Activated T-cell treated with anti-CD3 and anti-CD28 coated beads, Interleukin-2, amount 50 U/mL, for 24 hours (primary cell): ENCODE measurements around the gene ANKRD33B.
A peak's percentile ranks its signal among the peaks of the same experiment; 100 is the strongest.
"Not testable (repeated sequence)": the region's sequence is repeated elsewhere in the genome, so short reads cannot be mapped to it uniquely, and the experiment has no call there.

Experiments
- DNase-seq: peaks from one replicate; pipeline ENCODE4 v3.0.0-alpha.2; 2020
- H3K27ac Mint-ChIP-seq: 2 replicates; pipeline ENCODE4 v1.8.0; 2020; ENCODE audit warnings: mild to moderate bottlenecking, mixed read lengths
- H3K27me3 Mint-ChIP-seq: 2 replicates; pipeline ENCODE4 v1.8.0; 2020; ENCODE audit warnings: mixed read lengths
- H3K36me3 Mint-ChIP-seq: 2 replicates; pipeline ENCODE4 v1.8.0; 2020; ENCODE audit warnings: low read depth, mixed read lengths
- H3K4me1 Mint-ChIP-seq: 2 replicates; pipeline ENCODE4 v1.8.0; 2020; ENCODE audit warnings: low read depth, mixed read lengths
- H3K4me3 Mint-ChIP-seq: 2 replicates; pipeline ENCODE4 v1.8.0; 2020; ENCODE audit warnings: mild to moderate bottlenecking, moderate library complexity, mixed read lengths
- H3K9me3 Mint-ChIP-seq: 2 replicates; pipeline ENCODE4 v1.8.0; 2020; ENCODE audit warnings: mixed read lengths

ANKRD33B gene

DNA sequence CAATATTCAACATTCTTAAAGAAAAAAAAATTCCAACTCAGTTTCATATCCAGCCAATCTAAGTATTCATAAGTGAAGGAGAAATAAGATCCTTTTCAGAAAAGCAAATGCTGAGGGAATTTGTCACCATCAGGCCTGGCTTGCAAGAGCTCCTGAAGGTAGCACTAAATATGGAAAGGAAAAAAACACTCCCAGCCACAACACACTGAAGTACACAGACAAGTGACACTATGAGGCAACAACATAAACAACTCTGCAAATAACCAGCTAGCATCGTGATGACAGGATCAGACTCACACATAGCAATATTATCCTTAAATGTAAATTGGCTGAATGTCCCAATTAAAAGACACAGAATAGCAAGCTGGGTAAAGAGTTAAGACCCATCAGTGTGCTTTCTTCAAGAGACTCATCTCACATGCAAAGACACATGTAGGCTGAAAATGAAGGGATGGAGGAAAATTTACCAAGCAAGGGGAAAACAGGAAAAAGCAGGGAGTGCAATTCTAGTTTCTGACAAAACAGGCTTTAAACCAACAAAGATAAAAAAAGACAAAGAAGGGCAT, 33.1 kb downstream of the ANKRD33B start:
- Mint-ChIP-seq H3K27ac (no peak overlapping the region), H3K9me3 (peaks cover 13% of the 10 kb centered on the region), H3K4me1 (peaks cover 52% of the 10 kb centered on the region), H3K36me3 (peaks cover 6% of the 10 kb centered on the region), H3K27me3 (peaks cover 16% of the 10 kb centered on the region), H3K4me3 (no peak overlapping the region)
- DNase-seq, result no peak

DNA sequence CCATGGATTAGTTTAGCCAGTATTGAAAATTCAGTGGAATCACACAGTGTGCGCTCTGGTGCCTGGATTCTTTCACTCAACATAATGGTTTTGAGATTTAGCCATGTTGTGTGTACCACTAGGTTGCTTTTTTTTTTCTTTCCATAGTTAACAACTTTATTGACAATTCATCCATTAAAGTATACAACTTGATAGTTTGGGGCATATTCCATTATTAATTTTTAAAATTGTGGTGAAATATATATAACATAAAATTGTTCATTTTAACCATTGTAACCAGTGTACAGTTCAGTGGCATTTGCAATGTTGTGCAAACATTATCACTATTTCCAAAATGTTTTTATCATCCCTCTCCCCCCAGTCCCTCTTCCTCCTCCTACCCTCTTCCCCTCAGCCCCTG, 35.2 kb downstream of the ANKRD33B start:
- H3K36me3 Mint-ChIP-seq, result peaks cover 6% of the 10 kb centered on the region
- H3K9me3 Mint-ChIP-seq, result peaks cover 13% of the 10 kb centered on the region
- no peak overlapping the region for H3K27ac Mint-ChIP-seq
- no peak overlapping the region for H3K4me3 Mint-ChIP-seq
- H3K27me3 Mint-ChIP-seq, result peaks cover 14% of the 10 kb centered on the region
- no peak for DNase-seq
- peaks cover 52% of the 10 kb centered on the region for H3K4me1 Mint-ChIP-seq

DNA sequence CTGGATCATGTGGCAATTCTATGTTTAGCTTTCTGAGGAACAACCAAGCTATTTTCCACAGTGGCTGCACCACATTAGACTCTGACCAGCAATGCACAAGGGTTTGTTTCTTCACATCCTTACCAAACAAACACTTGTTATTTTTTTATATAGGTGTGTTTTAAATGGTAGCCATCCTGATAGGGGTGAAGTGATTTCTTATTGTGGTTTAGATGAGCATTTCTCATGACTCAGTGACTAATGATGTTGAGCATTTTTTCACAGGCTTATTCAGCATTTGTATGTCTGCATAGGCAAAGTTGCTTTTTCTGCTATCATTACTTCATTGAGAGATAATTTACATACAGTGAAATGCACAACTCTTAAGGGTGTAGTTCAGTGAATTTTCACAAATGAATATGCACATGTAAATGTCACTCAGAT, 36.0 kb downstream of the ANKRD33B start:
- H3K9me3 Mint-ChIP-seq, result peaks cover 13% of the 10 kb centered on the region
- no peak overlapping the region for H3K27ac Mint-ChIP-seq
- DNase-seq, result no peak
- peaks cover 11% of the 10 kb centered on the region for H3K27me3 Mint-ChIP-seq
- peaks cover 6% of the 10 kb centered on the region for H3K36me3 Mint-ChIP-seq
- no peak overlapping the region for H3K4me3 Mint-ChIP-seq
- peaks cover 48% of the 10 kb centered on the region for H3K4me1 Mint-ChIP-seq

DNA sequence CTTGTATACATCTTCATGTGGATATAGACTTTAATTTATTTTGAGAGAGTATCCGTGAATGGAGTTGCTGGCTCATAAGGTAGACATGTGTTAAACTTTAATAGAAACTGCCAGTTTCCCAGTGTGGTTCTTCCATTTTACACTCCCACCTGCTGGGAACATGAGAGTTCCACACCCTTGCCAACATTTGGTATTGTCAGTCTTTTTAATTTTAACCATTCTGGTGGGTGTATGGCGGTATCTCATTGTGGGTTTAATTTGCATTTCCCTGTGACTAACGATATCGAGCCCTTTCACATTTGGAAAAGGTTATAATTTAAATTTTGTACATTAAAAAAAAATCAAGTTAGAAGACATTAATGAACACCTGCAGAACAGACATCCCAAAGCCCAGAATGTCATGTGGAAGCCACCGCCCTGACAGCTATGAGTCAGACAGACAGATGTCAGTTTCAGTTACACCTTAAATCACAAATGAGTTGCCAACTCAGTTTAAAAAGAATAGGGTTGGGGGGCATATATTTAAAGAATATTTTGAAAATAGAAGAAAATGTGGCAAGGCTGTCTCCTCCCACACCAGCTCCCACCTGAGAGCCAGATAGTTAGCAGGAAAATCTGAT, 36.9 kb downstream of the ANKRD33B start:
- H3K9me3 Mint-ChIP-seq, result peaks cover 13% of the 10 kb centered on the region
- peaks cover 39% of the 10 kb centered on the region for H3K4me1 Mint-ChIP-seq
- H3K36me3 Mint-ChIP-seq, result peaks cover 6% of the 10 kb centered on the region
- DNase-seq, result no peak
- H3K27me3 Mint-ChIP-seq, result peaks cover 16% of the 10 kb centered on the region
- no peak overlapping the region for H3K4me3 Mint-ChIP-seq
- H3K27ac Mint-ChIP-seq, result peak overlapping the region; percentile 71

- Mint-ChIP-seq H3K9me3 (peaks cover 11% of the 10 kb centered on the region), H3K27ac (peak overlapping the region; percentile 71), H3K4me1 (peaks cover 32% of the 10 kb centered on the region), H3K4me3 (peak overlapping the region; percentile 12), H3K36me3 (peaks cover 6% of the 10 kb centered on the region), H3K27me3 (peaks cover 18% of the 10 kb centered on the region)
- no peak for DNase-seq
These were observed 37.6 kb downstream of the ANKRD33B start for GRCh38 chr5:10601246-10602030.

DNA sequence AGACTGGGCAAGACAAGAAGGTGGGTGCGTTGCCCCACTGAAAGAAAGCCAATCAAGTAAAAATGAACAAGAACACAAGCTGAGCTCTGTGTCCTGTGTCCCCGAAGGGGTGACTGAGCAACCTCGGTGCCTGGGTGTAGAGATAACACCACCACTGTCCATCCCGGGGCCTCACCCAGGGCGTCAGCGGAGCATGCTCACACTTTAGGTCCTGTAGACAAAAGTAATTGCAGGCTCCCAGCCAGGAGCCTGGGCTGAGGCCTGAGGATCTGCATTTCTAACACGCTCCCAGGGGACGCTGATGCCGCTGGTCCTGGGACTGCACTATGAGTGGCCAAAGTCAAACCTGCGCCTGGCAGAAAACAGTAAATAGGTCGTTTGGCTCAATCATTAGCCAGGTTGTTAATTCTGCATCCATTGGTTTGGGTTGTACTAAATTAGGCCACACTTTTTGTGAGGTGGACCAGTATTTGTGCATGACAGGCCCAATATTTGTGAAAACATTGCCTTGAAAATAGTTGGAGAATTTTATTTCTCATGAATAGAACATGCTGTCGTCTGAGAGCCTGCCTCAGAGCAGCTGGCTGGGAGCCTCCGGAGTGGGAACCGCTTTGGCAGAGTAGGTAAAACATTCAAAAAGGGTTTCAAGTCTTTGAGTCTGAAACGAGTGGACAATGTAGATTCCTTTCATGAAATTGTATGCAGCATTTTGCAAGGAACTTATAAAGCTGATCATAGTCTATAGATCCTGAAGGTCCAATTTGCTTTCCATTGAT, 38.3 kb downstream of the ANKRD33B start:
- peaks cover 6% of the 10 kb centered on the region for H3K36me3 Mint-ChIP-seq

DNA sequence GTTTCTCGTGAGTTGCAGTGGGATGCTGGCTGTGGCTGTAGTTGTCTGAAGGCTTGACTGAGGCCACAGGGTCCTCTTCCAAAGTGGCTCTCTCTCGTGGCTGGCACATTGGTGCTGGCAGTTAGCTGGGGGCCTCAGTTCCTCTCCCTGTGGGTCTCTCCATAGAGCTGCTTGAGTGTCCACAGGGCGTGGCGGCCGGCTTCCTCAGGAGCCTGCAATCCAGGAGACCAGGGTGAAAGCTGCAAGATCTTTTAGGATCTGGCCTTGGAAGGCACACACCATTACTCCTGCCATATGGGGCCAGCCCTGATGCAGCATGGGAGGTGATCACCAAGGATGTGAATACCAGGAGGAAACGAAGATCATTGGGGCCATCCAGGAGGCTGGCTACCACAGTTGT, 41.1 kb downstream of the ANKRD33B start:
- peaks cover 3% of the 10 kb centered on the region for H3K36me3 Mint-ChIP-seq
- peaks cover 29% of the 10 kb centered on the region for H3K4me1 Mint-ChIP-seq
- no peak overlapping the region for H3K27ac Mint-ChIP-seq
- peaks cover 31% of the 10 kb centered on the region for H3K27me3 Mint-ChIP-seq
- H3K4me3 Mint-ChIP-seq, result no peak overlapping the region
- no peak for DNase-seq
- H3K9me3 Mint-ChIP-seq, result peaks cover 3% of the 10 kb centered on the region

More for the DNA sequence above, 38.3 kb downstream of the ANKRD33B start:
- no peak for DNase-seq
- Mint-ChIP-seq H3K9me3 (peaks cover 10% of the 10 kb centered on the region), H3K27ac (no peak overlapping the region), H3K4me1 (peaks cover 28% of the 10 kb centered on the region), H3K4me3 (no peak overlapping the region), H3K27me3 (peaks cover 23% of the 10 kb centered on the region)

GRCh38 chr5:10606632-10607022, 42.8 kb downstream of the ANKRD33B start:
- not testable (repeated sequence) for H3K36me3 Mint-ChIP-seq, H3K27ac Mint-ChIP-seq, DNase-seq, H3K9me3 Mint-ChIP-seq, H3K4me3 Mint-ChIP-seq
- Mint-ChIP-seq H3K27me3 (peaks cover 29% of the 10 kb centered on the region), H3K4me1 (peaks cover 13% of the 10 kb centered on the region)

- Mint-ChIP-seq H3K4me3 (no peak overlapping the region), H3K27me3 (peaks cover 27% of the 10 kb centered on the region)
These were observed 43.3 kb downstream of the ANKRD33B start for GRCh38 chr5:10607023-10607665.

GRCh38 chr5:10607666-10608073, 43.8 kb downstream of the ANKRD33B start:
- Mint-ChIP-seq H3K27ac (no peak overlapping the region), H3K4me3 (no peak overlapping the region), H3K9me3 (no peaks in the 10 kb centered on the region), H3K27me3 (peaks cover 24% of the 10 kb centered on the region), H3K4me1 (peaks cover 11% of the 10 kb centered on the region), H3K36me3 (no peaks in the 10 kb centered on the region)
- DNase-seq, result no peak

More at GRCh38 chr5:10607023-10607665, 43.3 kb downstream of the ANKRD33B start:
- no peak overlapping the region for H3K27ac Mint-ChIP-seq
- peaks cover 11% of the 10 kb centered on the region for H3K4me1 Mint-ChIP-seq
- DNase-seq, result no peak
- no peaks in the 10 kb centered on the region for H3K9me3 Mint-ChIP-seq
- no peaks in the 10 kb centered on the region for H3K36me3 Mint-ChIP-seq

DNA sequence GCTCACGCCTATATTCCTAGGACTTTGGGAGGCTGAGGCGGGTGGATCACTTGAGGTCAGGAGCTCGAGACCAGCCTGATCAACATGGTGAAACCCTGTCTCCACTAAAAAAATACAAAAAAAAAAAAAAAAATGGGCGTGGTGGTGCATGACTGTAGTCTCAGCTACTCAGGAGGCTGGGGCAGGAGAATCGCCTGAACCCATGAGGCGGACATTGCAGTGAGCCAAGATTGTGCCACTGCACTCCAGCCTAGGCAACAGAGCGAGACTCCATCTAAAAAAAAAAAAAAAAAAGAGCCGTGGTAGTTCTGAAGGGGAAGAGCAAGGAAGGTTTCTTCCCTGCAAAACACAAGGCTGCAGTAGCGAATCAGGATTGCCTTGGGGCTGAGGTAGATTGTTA, 44.2 kb downstream of the ANKRD33B start:
- not testable (repeated sequence) for H3K4me3 Mint-ChIP-seq, H3K9me3 Mint-ChIP-seq, DNase-seq, H3K36me3 Mint-ChIP-seq, H3K27ac Mint-ChIP-seq
- Mint-ChIP-seq H3K4me1 (peaks cover 11% of the 10 kb centered on the region), H3K27me3 (peaks cover 24% of the 10 kb centered on the region)

DNA sequence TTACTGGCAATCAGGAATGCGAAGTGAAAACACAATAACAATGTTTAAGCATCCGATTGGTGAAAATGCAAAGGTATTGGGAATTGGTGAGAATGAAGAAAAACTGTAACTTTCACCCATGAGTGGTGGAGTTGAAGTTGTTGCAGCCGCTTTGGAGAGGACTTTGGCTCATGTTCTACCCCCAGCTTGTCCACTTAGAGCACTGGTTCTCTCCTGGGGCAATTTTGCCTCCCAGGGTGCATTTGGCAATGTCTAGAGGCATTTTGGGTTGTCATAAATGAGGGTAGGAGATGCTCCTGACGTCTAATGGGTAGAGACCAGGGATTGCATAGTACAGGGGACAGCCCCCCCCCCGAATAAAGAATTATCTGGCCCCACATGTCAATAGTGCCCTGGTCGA, 46.2 kb downstream of the ANKRD33B start:
- H3K36me3 Mint-ChIP-seq, result no peaks in the 10 kb centered on the region
- H3K27me3 Mint-ChIP-seq, result peaks cover 21% of the 10 kb centered on the region
- DNase-seq, result no peak
- no peaks in the 10 kb centered on the region for H3K9me3 Mint-ChIP-seq
- H3K4me1 Mint-ChIP-seq, result peaks cover 11% of the 10 kb centered on the region
- H3K27ac Mint-ChIP-seq, result no peak overlapping the region
- no peak overlapping the region for H3K4me3 Mint-ChIP-seq

GRCh38 chr5:10611290-10611689, 47.4 kb downstream of the ANKRD33B start:
- peaks cover 15% of the 10 kb centered on the region for H3K27me3 Mint-ChIP-seq
- H3K4me1 Mint-ChIP-seq, result peaks cover 11% of the 10 kb centered on the region
- DNase-seq, result no peak
- no peak overlapping the region for H3K4me3 Mint-ChIP-seq
- H3K9me3 Mint-ChIP-seq, result no peaks in the 10 kb centered on the region
- no peak overlapping the region for H3K27ac Mint-ChIP-seq
- H3K36me3 Mint-ChIP-seq, result no peaks in the 10 kb centered on the region

DNA sequence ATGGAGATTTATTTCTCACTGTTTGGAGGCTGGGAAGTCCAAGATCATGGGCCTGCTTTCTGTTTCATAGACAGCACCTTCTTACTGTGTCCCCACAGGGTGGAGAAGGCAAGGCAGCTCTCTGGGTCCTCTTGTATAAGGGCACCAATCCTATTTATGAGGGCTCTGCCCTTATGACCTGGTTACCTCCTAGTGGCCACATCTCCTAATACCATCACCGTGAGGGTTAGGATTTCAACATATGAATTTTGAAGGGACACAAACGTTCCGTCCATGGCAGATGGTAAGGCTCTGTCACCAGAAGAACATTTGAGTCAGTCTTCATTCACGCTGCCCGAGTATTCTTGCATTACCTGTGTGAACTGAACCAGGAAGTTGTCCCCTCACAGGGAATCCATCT, 48.4 kb downstream of the ANKRD33B start:
- H3K9me3 Mint-ChIP-seq, result no peaks in the 10 kb centered on the region
- no peaks in the 10 kb centered on the region for H3K36me3 Mint-ChIP-seq
- no peak overlapping the region for H3K27ac Mint-ChIP-seq
- H3K4me1 Mint-ChIP-seq, result peaks cover 6% of the 10 kb centered on the region
- H3K27me3 Mint-ChIP-seq, result peaks cover 10% of the 10 kb centered on the region
- H3K4me3 Mint-ChIP-seq, result no peak overlapping the region
- DNase-seq, result no peak
